Lower lobe of right lung (tissue), 2 donors: ENCODE results near the gene SORCS1. TPM values are rescaled to one million over a fixed set of nuclear protein-coding genes. Genes with fewer than 3 reads are reported as not detected.

ENCODE experiments used
- ATAC-seq, 2 donors: fragments of 200-7000 bp; cut with Tn5 transposase; one replicate each; pipeline ENCODE4 v1.9.1; 2020 to 2022; ENCODE audit warnings: mild to moderate bottlenecking in 2 of 2, moderate library complexity in 2 of 2
- DNase-seq: peaks from one replicate; pipeline ENCODE4 v3.0.0-alpha.2; 2020
- H3K27ac ChIP-seq: fragments of 200-600 bp; one replicate; pipeline ENCODE4 v1.8.0; 2022
- H3K27me3 ChIP-seq: fragments of 200-600 bp; one replicate; pipeline ENCODE4 v1.8.0; 2022; ENCODE audit warnings: low read depth
- H3K36me3 ChIP-seq: fragments of 200-600 bp; one replicate; pipeline ENCODE4 v1.8.0; 2022; ENCODE audit warnings: mild to moderate bottlenecking
- H3K4me1 ChIP-seq: fragments of 200-600 bp; one replicate; pipeline ENCODE4 v1.8.0; 2022
- H3K4me3 ChIP-seq: fragments of 200-600 bp; one replicate; pipeline ENCODE4 v1.8.0; 2022; ENCODE audit warnings: mild to moderate bottlenecking
- H3K9me3 ChIP-seq: fragments of 200-600 bp; one replicate; pipeline ENCODE4 v1.8.0; 2022
- intact Hi-C: fragments of 100-400 bp; cut with DNase I; formaldehyde crosslinking; loops from one replicate; pipeline ENCODE4 v1.11.0; 2022
- total RNA-seq: library from RNA; stranded (reverse); fragmentation: NEBNext Ultra II Directional; extraction: Animal tissue kit (Norgen Biotek cat#: 25700); gene quantifications from one replicate; pipeline ENCODE4 v1.2.1, GENCODE V29; 2021
- TF ChIP-seq, protein P1 (sequence below): fragments of 200-600 bp; IDR thresholded peaks from one replicate; pipeline ENCODE4 v1.8.0; 2022; ENCODE audit warnings: antibody characterized with exemption, mild to moderate bottlenecking
- donor health status: DM: no; HTN: yes; CAD: no; lungs with severe emphysema.

The SORCS1 gene
- total RNA-seq, 1 donor from 2014 or later: 0.15 TPM

DNA sequence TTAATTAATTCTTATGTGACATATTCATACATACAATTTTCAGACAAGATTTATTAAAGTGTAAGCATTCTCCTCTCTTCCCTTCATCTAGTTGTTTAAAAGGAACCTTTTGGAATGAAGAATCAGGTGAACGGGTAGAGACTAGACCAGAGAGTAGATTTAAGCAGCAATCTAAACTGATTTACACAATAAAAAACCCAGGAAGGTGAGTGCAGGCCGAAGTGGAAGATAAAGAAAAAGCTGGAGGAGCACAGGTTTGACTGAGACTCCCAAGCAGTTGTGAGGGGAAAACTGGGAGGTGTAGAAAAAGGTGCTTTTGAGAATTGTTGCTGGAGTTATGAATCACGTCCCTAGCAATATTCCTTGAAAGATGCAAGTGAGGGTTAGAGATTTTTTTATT, 601.1 kb downstream of the SORCS1 start:
- H3K4me3 ChIP-seq: no peak overlapping the region
- intact Hi-C loops: no loop called here
- ATAC-seq (no peak), DNase-seq (no peak)
- H3K4me1 ChIP-seq: no peaks in the 10 kb centered on the region
- no peak overlapping the region for H3K27ac ChIP-seq
- TF ChIP-seq, protein P1, sequence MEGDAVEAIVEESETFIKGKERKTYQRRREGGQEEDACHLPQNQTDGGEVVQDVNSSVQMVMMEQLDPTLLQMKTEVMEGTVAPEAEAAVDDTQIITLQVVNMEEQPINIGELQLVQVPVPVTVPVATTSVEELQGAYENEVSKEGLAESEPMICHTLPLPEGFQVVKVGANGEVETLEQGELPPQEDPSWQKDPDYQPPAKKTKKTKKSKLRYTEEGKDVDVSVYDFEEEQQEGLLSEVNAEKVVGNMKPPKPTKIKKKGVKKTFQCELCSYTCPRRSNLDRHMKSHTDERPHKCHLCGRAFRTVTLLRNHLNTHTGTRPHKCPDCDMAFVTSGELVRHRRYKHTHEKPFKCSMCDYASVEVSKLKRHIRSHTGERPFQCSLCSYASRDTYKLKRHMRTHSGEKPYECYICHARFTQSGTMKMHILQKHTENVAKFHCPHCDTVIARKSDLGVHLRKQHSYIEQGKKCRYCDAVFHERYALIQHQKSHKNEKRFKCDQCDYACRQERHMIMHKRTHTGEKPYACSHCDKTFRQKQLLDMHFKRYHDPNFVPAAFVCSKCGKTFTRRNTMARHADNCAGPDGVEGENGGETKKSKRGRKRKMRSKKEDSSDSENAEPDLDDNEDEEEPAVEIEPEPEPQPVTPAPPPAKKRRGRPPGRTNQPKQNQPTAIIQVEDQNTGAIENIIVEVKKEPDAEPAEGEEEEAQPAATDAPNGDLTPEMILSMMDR: no peak
- no peaks in the 10 kb centered on the region for H3K36me3 ChIP-seq
- no peaks in the 10 kb centered on the region for H3K27me3 ChIP-seq
- H3K9me3 ChIP-seq: no peaks in the 10 kb centered on the region

DNA sequence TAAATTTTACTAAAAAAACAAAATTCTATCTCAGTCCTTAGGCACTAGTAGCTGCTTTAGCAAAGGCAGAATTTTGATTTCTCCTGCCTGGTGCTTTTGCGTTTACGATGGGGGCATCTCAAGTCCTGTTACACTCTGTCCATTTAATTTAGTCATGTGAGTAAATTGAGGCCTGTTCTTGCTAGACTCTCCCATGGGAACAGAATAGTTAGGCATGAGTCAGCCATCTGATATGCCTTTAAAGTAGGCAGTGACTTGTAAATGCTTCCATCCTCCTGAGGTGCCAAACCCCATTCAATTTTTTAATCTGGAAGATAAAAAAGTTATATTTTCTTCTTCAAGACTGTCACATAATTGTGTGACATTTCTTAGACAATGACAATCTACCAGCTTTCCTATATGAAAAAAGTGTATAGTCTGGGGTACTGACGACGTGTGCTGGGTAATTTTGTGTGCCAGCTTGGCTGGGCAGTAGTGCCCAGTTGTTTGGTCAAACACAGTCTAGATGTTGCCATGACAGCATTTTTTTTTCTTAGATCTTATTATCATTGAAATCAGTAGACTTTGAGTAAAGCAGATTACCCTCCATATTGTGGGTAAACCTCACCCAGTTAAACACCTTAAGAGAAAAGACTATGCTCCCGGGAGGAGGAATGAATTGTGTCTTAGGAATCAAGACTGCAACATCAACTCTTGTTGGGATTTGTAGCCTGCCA, 603.4 kb downstream of the SORCS1 start:
- Histone ChIP-seq H3K4me3 (no peak overlapping the region), H3K4me1 (no peaks in the 10 kb centered on the region), H3K27ac (no peak overlapping the region), H3K27me3 (no peaks in the 10 kb centered on the region), H3K9me3 (no peaks in the 10 kb centered on the region), H3K36me3 (no peaks in the 10 kb centered on the region)
- no peak for DNase-seq
- intact Hi-C loops: no loop called here
- TF ChIP-seq, protein P1: no peak
- ATAC-seq: no peak

DNA sequence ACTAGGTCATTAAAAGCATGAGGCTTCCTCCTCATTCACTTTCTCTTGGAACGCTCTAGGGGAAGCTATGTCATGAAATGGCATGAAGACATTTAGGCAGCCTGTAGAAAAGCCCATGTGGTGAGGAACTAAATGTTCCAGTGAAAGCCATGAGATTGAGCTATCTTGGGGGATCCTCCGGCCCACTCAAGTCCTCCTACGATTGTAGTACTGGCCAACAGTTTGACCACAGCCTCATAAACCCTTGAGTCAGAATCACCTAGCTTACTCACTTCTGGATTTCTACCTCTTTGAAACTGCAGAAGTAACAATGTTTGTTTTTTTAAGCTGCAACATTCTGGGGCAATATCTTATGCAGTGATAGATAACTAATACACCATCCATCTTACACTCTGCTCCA, 605.1 kb downstream of the SORCS1 start:
- H3K9me3 ChIP-seq: no peaks in the 10 kb centered on the region
- no peak overlapping the region for H3K4me3 ChIP-seq
- H3K36me3 ChIP-seq: no peaks in the 10 kb centered on the region
- H3K27me3 ChIP-seq: no peaks in the 10 kb centered on the region
- TF ChIP-seq, protein P1: no peak
- H3K4me1 ChIP-seq: no peaks in the 10 kb centered on the region
- no peak overlapping the region for H3K27ac ChIP-seq
- intact Hi-C loops: no loop called here
- DNase-seq (no peak), ATAC-seq (no peak)

DNA sequence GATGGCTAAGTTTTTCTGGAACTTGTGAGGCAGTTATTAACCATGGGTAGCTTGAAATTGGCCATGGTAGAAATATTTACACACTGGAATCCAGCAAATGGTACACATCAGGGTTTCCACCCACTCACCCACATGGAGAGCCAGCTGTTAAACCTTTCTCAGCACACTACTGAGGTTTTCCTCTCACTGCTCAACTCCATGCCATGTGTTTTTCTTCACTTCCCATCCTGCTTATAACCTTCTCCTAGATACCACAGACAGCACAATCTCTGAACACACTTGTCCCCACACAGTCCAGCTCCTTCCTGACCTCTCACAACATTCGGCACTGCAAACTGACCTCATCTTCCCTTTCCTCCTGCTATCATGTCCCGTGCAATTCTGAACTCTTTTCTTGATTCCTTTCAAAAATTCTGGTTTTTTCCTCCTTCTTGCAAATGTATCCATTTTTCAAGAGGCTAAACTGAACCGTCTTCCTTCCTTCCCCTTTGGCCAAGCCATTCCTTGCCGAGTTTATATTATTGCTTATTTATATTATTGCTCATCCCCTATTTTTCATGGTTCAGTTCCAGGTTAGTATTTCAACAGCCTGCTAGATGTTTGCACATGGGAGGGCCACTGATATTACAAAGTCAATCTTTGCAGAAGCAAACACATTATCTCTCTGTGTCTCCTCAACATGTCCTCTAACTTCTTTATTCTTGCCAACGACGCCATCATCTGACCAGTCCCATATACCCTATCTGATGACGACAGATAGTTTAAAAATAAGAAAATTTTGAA, 606.4 kb downstream of the SORCS1 start:
- no peaks in the 10 kb centered on the region for H3K27me3 ChIP-seq
- H3K9me3 ChIP-seq: no peaks in the 10 kb centered on the region
- H3K36me3 ChIP-seq: no peaks in the 10 kb centered on the region
- TF ChIP-seq, protein P1: no peak
- intact Hi-C loops: no loop called here
- no peak overlapping the region for H3K27ac ChIP-seq
- no peak for DNase-seq
- no peak overlapping the region for H3K4me3 ChIP-seq
- no peaks in the 10 kb centered on the region for H3K4me1 ChIP-seq
- ATAC-seq: no peak

DNA sequence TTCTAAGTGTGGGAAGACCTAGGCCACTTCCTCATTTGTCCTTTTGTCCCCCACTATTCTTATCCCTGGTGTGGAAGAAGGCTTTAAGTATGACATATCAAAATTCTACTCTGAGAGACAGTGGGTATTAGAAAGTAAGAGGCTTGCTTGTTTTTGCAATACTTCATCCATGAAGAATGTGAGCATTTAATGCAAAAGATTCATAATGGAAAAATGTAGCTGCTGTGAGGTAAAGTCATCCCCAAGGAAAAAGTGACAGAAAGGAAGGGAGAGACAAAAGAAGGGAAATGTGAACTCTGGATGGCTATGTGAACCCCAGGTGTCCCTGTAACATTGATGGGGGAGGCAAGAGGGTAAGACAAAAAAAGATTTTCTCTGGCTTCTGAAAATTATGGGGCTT, 607.5 kb downstream of the SORCS1 start:
- Histone ChIP-seq H3K4me3 (no peak overlapping the region), H3K36me3 (no peaks in the 10 kb centered on the region), H3K27me3 (no peaks in the 10 kb centered on the region), H3K4me1 (no peaks in the 10 kb centered on the region), H3K9me3 (no peaks in the 10 kb centered on the region), H3K27ac (no peak overlapping the region)
- intact Hi-C loops: no loop called here
- ATAC-seq (no peak), DNase-seq (no peak)
- TF ChIP-seq, protein P1: no peak
